Central memory CD4-positive, alpha-beta T cell (primary cell): Measurements from ENCODE around the gene GDPGP1.
A peak's percentile ranks its signal among the peaks of the same experiment; 100 is the strongest.
"Not testable (repeated sequence)": the region's sequence is repeated elsewhere in the genome, so short reads cannot be mapped to it uniquely, and the experiment has no call there.

ENCODE experiments used
- DNase-seq: peaks from one replicate; pipeline ENCODE4 v3.0.0; 2022

GDPGP1 gene

GRCh38 chr15:90264671-90265070, 30.7 kb downstream of the GDPGP1 start:
- peak; percentile 21 for DNase-seq

- DNase-seq, result peak; percentile 92
These were observed 31.5 kb downstream of the GDPGP1 start, which contains the start of gene NGRN for GRCh38 chr15:90265271-90266060. NGRN (plus strand) TSS chr15:90265672; CDS start chr15:90265713, 41 bp downstream.

- peak; percentile 62 for DNase-seq
These were observed 32.0 kb downstream of the GDPGP1 start for GRCh38 chr15:90266061-90266431.

- no peak for DNase-seq
These were observed 32.5 kb downstream of the GDPGP1 start for GRCh38 chr15:90266485-90266884.

DNA sequence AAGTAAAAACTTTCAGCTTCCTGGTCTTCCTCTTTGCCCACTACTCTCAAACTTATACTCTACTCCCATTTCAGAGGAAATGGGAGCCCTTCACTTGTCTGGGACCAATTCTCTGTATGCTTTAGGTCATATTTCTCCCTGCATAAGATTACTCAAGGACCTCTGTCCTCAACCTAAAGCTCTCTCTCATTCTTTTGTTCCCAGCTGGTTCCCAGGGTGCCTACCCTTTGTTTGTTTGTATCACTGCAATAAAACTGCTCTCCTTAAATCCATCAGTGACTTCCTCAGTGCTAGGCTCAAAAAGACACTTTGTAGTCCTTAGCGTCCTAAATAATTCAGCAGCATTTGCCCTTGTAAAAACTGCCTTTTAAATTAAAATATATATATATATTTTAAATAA, 34.4 kb downstream of the GDPGP1 start:
- DNase-seq, result no peak

DNA sequence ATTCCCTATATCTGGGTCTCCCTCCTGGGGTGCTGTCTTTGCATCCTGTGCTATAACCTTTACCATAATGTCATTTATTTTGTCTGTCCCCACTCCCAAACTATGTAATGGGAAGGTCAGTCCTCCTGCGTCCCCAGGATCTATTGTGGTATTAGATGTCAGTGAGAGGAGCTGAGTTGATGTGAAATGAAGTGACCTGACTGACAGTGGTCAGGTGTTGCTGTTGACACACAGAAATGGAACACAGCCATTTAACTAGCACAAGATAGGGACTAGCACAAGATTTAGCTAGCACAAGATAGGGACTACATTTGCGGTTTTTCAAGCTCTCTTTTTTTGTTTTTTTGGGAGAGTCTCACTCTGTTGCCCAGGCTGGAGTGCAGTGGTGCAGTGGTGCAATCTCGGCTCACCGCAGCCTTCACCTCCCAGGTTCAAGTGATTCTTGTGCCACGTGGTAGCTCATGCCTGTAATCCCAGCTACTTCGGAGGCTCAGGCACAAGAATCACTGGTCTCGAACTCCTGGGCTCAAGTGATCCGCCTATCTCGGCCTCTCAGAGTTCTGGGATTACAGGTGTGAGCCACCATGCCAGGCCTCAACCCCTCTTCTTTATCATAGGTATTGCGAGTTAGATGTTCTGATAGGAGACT, 36.6 kb downstream of the GDPGP1 start:
- DNase-seq, result no peak

GRCh38 chr15:90271459-90272166, 37.6 kb downstream of the GDPGP1 start:
- no peak for DNase-seq

DNA sequence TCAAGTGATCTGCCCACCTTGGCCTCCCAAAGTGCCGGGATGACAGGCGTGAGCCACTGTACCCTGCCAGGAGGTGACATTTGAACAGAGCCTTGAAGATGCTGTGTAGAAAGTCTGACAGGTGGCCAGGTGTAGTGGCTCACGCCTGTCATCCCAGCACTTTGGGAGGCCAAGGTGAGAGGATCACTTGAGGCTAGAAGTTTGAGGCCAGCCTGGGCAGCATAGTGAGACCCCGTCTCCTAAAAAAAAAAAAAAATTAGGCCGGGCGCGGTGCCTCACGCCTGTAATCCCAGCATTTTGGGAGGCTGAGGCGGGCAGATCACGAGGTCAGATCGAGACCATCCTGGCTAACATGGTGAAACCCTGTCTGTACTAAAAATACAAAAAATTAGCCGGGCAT, 44.5 kb downstream of the GDPGP1 start:
- DNase-seq, result not testable (repeated sequence)

DNA sequence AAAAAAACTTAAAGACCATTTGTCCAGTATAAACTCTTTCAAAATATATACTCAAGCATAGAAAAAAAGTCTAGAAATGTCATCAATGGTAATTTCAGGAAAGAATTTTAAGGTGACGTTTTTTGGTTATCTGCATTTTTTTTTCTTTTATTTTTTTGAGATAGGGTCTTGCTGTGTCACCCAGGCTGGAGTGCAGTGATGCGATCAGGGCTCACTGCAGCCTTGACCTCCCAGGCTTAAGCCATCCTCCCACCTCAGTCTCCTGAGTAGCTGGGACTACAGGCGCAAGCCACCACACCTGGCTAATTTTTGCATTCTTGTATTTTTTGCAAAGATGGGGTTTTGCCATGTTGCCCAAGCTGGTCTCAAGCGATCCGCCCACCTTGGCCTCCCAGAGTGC, 46.7 kb downstream of the GDPGP1 start:
- DNase-seq, result not testable (repeated sequence)

DNA sequence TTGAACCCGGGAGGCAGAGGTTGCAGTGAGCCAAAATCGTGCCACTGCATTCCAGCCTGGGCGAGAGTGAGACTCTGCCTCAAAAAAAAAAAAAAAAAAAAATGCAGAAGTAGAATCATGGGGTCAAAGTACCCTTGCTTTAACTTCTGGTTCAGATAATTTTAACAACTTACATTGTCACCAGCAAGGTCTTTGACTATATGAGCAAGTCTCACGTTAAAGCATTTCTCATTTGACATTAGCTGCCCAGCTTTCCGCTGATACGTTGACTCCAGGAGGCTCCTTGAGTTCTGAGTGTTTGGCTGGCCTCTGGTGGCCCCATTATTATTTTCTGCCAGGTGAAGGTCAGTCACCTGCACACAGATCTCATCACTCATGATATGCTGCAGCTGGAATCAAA, 47.6 kb downstream of the GDPGP1 start:
- not testable (repeated sequence) for DNase-seq

GRCh38 chr15:90286678-90287077, 52.7 kb downstream of the GDPGP1 start:
- peak; percentile 44 for DNase-seq

DNA sequence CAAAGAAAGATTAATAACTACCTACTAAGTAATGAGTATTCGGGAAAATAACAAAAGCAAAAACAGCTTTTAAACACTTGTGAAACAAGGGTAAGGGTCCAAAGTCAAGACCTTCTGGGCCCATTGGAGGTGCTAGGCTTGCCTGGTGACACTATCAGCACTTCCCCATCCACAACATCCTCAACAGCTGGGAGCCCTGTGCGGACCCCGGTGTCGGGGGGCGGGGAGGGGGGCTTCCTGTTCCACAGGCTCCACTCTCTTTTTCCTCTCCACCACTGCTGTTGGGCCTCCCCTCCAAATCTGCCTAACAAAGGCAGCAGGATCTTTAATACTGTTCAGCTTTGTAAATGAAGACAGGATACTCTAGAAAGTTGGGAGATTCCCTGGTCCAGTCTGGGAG, 53.1 kb downstream of the GDPGP1 start:
- no peak for DNase-seq

DNA sequence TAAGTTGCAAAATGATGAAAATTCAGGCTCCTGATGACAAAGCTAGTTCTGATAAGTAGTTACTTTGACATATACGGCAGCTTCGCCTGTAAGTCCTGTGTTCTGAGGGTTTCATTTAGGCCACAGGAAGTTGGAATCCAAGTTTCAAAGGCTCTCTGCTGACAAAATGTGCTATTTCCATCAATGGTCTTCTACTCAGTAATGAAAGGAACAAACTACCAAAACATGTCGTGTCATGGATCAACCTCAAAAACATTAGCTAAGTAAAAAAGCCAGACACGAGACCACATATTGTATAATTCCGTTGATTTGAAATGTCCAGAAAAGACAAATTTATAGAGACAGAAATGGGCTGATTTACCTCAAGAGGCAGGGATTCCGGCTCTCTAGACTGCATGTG, 53.9 kb downstream of the GDPGP1 start:
- DNase-seq, result no peak

GRCh38 chr15:90291679-90292356, 57.8 kb downstream of the GDPGP1 start:
- DNase-seq, result no peak

DNA sequence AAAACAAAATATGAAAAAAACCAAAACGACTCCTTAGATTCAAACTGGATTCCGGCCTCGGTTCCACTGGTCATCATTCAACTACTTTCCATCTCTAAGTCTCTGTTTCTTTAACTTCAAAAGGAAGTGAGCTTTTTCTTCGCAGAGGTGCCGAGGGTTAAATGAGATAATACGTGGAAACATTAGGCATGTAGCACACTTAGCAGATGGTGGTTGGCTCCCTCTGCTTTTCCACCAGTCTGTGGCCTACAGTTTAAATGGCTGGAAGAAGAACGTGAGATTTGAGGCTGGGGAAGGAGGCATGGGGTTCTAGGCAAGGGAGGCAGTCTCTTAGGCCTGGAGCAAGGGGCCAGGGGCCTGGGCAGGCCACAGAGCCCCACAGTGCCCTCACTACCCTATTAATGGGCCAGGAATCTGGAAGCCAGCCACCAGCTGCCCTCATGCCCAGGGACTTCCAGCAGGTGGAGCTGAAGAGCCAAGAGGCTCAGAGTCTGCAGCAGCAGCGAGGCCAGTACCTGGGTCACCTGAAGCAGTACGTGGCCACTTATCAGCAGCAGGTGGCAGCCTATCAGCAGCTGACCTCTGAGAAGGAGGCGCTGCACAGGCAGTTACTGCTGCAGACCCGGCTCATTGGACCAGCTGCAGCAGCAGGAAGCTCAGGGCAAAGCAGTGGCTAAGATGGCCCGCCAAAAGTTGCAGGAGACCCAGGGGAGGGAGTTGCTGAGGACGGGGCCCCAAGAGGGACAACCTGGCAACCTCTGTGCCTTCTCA, 59.2 kb downstream of the GDPGP1 start:
- peak; percentile 45 for DNase-seq

- no peak for DNase-seq
These were observed 60.1 kb downstream of the GDPGP1 start for GRCh38 chr15:90294159-90294558.

DNA sequence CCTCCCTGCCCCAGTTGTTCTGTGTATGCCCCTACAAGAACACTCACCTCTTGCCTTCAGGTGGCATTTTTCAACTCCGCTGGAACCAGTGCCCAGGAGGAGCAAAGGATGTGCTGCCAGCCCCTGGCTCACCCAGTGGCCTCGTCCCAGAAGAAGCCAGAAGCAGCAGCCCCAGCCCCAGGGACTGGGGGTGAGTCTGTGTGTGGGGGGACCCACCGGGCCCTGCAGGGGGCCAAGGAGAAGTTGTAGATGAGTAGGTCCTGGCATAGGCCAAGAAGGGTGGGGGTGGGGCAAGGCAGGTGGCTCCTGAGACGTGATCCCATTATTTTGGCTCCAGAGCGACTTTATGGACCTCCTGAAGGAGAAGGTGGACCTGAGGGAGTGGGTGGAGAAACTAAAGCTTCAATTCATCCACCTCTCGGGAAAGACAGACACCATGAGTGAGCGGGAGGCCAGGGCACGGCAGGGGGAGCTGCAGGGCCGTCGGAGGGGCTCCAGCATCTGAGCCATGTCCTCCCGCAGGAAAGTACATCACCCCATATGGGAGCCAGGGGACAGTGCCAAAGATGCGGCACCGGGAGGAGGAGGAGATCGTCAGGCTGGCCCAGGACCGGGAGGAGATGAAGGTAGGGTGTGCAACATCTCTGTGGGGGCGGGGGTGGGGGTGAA, 60.7 kb downstream of the GDPGP1 start:
- DNase-seq, result no peak

GRCh38 chr15:90295270-90295648, 61.2 kb downstream of the GDPGP1 start:
- no peak for DNase-seq
